ENCODE data around the gene HBP1.
"Not testable (repeated sequence)": the region's sequence is repeated elsewhere in the genome, so short reads cannot be mapped to it uniquely, and the experiment has no call there.

The HBP1 gene

DNA sequence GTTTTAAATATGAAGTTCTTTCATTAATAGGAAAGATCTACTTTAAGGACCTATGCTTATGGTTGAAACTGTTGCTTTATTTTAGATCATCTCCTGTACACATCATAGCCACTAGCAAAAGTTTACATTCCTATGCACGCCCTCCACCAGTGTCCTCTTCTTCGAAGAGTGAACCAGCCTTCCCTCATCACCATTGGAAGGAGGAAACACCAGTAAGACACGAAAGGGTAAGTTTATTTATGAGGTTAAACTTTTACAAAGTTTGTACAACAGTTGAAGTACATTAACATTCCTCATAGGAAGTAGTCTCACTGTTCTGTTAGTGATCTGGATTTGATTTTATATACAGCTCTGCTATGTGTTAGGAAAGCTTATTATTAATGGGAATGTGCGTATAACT is 16.9 kb downstream of the HBP1 start:
- DNase-seq (ENCODE audit: low read depth in 2 of 2), result no peak

DNA sequence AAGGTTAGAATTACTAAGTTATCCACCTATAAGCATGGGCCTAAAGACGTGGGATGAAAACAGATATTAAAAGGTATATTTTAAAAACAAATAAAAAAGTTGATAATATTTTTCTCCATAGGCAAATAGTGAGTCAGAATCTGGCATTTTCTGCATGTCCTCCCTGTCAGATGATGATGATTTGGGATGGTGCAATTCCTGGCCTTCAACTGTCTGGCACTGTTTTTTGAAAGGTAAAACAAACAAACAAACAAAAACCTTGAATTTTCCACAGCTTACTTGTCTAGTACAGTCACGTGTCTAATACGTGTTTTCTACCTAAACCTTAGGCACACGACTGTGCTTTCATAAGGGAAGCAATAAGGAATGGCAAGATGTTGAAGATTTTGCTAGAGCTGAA is 17.4 kb downstream of the HBP1 start:
- DNase-seq (ENCODE audit: low read depth in 2 of 2), result no peak

DNA sequence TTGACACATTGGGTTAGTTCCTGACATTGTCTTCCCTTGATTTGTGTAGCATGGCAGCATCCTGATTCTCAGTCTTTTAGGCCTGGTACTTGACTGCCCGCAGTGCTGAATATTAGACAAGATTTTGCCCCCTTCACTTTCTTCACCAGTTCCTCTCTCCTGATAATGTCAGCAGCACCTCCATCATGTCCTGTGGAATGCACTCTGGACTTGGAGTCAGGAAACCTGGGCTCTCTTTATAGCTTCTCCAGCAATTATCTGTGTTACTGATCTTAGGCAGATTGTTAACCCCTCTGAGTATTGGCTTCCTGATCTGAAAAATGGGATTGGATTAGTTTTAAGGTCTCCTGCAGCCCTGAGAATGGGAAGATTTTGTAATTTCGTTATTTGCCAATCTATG is 19.0 kb downstream of the HBP1 start:
- DNase-seq (ENCODE audit: low read depth in 2 of 2), result no peak

DNA sequence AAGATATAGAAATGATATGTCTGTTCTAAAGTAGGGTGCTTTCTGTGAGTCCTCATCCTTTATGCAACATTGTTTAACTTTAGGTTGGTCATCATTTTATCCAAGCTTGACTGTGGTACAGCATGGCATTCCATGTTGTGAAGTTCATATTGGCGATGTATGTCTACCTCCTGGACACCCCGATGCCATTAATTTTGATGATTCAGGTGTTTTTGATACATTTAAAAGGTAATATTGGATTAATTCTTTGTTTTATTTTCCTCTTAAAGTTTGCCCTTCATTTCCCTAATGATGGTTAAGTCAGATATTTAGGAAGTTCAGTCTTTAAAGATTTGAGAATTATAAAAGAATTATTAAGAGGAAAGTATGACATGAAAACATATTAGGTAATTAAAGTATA is 21.3 kb downstream of the HBP1 start:
- no peak for DNase-seq (ENCODE audit: low read depth in 2 of 2)

DNA sequence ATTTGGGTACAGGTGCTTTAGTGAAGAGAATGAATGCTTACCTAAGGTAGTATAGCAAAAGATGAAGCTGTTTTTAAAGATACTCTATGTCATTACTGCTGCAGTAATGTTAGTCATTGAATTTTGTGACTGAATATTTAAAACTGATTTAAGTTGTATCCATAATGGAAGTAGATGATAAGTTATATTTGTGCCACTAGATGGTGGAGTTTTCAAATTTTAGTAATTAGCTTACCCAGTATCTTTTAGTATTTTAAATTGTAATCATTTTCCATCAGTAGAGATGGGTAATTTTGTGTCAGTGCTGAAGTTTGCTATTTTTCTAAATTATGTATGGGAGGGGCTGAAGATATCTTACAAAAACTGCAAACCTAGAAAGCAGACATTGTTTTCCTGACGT is 25.2 kb downstream of the HBP1 start:
- no peak for DNase-seq (ENCODE audit: low read depth in 2 of 2)

DNA sequence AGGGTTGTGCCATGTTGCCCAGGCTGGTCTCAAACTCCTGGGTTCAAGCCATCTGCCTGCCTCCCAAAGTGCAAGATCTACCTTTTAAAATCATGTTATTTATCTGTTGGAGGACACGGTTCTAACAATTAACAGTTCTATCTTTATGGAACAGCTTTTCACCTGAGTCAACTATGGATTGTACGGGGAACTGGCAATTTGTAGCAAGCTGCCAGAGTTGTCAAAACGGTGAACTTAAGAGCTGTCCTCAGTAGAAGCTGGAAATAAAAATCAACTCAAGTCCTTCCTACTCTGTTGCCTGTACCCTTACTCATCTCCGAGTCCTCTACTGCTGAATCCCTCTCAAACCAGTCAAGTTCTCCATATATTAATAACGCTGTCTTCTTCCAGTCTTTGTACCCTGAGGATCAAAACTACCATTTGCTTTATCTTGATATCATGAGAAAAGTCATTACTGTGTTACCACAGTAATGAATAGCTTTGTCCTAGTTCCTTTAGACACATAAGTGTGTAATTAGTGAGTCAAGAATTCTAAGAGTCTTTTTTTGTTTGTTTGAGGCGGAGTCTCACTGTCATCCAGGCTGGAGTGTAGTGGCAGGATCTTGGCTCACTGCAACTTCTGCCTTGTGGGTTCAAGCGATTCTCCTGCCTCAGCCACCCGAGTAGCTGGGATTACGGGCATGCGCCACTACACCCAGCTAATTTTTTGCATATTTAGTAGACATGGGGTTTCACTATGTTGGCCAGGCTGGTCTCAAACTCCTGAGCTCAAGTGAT is 28.2 kb downstream of the HBP1 start:
- no peak for DNase-seq (ENCODE audit: low read depth in 2 of 2)

DNA sequence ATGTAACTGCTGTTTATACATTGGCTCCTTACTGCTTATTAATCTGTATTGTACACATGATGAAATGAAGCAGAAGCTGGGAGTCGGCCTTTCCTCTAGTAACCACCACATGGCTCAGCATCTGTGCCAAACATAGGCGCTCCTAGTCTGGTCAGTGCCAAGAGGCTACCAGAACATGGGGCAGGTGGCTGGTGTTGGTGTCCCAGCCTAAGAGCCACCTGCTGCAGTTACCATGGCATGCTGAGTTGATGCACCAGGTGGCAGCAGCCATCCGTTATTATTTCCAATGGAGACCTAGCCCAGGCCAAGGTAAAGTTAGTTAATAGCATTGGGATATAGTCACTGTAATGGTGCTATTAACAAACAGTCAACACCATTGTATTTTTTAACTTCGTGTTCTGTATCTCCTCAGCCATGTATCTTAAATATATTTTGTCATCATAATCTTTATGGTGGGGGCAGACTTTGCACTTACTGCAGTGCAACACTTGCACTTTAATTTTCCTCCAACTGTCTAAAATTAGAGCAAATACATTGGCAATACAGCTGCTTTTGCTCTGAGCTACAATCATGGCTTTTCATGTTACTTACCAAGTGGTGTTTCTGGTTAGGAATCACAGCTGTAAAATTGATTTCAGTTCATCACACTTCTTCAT is 33.1 kb downstream of the HBP1 start:
- no peak for DNase-seq (ENCODE audit: low read depth in 2 of 2)

DNA sequence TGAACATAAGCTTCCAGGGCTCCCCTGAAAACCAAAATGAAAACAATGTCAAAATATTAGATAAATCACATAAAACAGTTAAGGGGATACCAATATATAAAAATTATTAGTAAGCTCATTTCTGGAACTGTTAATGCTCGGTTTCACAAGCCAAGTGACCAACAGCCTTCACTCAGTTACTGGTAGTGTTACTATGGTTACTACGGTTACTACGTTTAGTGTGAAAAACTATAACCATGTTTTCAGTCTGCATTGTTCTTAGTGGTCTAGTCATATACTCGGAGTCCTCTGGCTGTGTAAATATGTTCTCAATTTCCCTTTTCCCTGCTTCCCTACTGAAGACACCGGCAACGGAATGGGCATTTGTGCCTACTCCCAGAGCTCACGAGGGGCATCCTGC is 34.8 kb downstream of the HBP1 start:
- DNase-seq (ENCODE audit: low read depth in 2 of 2), result no peak

DNA sequence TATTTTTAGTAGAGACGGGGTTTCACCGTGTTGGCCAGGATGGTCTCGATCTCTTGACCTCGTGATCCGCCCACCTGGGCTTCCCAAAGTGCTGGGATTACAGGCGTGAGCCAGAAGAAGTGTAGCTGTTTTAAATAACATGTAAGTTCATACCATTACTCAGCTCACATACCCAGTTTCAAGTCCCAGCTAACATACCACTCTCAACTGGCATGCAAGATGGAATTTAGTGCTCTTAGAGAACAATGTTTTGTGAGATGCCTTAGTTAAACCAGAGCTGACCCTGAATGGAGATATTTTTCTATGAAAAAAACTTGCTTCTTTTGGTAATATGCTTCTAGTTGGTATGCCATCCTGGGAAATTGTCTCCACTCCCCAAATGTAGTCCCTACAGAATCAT is 37.3 kb downstream of the HBP1 start:
- DNase-seq (ENCODE audit: low read depth in 2 of 2), result no peak

DNA sequence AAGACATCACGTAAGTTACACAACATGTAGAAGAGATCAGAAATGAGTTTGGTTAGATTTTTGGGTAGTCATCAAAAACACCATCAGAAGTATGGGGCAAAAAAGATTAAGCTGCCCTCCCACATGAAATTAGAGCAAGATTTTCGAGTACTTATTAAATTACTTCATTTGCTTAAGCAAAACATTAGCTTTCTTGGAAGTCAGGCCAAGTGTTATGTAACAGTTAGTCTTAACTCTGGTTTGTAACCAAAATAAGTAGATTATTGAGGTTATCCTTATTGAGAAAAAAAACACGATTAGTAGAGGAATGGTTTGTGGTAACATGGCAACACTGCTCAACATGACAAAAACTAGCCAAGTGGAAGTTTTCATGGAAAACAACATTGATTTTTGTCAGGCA is 37.9 kb downstream of the HBP1 start:
- DNase-seq (ENCODE audit: low read depth in 2 of 2), result no peak

DNA sequence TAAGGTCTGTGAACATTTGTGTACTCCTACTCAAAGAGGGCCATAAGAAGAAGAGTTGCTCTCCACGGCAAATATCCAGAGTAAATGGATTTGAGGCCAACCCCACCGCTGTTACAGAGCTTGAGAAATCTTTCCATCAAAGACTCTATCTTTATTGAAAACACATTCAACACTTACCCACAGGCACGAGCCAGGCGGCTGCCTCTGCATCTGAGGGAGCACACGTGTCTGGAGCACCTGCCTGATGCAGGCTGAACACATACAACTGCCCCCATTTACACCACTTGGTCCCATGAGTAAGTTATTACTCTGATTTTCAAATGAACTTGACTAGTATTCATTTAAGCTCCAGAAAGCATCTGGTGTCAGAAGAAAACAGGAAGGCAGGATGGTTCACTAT is 38.7 kb downstream of the HBP1 start:
- DNase-seq (ENCODE audit: low read depth in 2 of 2), result no peak

DNA sequence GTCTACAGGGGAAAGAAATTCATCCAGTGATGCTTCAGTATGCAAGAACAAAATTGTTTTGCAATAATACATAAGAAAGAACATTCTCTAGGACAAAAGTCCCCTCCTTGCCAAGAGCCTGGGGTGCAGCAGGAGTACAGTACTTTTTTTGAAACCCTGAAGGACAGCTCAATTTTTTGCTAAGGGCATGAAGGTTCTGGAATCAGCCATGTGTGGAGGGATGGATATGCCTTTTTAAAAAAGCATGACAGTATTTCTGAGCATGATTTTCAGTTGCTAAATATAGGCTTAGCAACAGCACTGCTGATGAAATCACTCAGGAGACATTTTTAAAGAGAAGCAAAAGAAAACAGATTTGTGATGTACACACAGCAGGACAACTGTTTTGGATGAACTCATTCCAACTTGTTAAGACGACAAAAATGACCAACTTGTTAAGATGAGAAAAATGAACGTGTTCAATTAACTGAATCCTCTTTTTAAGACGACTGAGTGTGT is 39.3 kb downstream of the HBP1 start:
- DNase-seq (ENCODE audit: low read depth in 2 of 2), result no peak

DNA sequence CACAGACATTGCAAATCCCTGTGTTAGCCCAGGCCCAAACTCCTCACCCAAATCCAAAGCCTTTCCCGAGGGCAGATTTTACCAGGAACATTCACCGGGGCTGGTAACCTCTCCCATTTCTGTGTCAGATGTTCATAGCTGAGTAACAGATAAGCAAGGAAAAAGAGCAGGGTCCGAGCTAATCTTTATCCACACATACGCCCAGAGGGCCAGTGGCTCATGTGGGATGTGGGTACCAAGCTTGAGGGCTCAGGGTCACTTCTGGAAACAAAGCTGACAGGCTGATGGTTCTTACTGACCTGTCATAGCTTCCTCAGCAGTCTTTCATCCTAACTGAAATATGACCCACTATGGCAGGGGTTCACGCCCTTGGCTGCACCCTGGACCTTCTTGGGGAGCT is 39.8 kb downstream of the HBP1 start:
- no peak for DNase-seq (ENCODE audit: low read depth in 2 of 2)

DNA sequence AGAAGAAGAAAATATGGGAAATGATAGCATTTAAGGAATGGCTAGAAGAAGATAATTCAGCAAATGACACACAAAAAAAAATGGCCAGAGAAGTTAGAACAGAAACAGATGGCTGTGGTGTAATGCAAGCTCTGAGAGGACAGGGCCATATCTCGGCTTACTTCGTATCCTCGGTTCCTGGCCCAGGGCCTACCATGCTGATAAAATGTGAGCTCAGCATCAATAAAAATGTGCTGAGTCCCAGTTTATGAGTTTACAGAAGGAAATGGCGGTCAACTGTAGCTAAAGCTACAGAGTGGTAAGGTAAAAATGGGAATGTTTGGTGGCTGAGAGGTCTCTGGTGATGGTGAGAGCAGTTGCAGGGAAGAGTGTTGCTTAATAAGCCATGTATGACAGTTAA is 40.8 kb downstream of the HBP1 start:
- DNase-seq (ENCODE audit: low read depth in 2 of 2), result no peak

DNA sequence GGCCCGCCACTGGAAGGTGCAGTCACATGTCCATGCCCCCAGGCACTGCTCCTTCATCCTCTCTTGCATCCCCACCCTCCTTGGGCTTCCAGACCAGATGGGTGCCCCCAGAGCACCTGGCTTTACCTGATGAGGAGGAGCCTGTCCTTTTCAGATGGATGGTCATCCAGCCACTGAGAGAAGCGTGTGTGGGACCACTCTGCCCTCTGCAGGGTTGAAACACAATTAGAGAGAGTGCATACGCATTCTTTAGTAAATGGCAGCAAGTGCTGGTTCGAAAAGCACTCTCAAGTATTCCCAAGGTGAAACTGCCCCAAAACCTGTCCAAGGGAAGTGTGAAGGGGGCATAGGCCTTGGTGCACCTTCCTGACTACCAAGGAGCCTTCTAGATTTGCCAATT is 41.6 kb downstream of the HBP1 start:
- DNase-seq (ENCODE audit: low read depth in 2 of 2), result no peak

DNA sequence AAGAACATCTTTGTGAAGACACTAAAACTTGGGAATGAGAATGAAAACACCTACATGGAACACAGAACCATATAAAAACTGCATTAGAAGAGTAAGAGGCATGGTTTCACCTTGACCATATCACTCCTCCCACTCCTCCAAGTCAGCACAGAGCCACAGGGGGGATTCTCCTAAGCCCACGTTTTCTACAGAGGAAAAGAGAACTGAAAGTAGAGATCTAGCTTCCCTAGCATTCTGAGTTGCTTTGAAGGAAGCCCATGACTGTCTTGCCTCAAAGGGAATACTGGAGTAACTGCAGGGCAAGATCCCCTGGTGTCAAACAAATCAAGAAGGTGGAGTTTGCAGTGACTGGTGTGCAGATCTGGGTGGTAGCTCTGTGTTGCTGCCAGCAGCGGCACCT is 43.9 kb downstream of the HBP1 start:
- no peak for DNase-seq (ENCODE audit: low read depth in 2 of 2)

DNA sequence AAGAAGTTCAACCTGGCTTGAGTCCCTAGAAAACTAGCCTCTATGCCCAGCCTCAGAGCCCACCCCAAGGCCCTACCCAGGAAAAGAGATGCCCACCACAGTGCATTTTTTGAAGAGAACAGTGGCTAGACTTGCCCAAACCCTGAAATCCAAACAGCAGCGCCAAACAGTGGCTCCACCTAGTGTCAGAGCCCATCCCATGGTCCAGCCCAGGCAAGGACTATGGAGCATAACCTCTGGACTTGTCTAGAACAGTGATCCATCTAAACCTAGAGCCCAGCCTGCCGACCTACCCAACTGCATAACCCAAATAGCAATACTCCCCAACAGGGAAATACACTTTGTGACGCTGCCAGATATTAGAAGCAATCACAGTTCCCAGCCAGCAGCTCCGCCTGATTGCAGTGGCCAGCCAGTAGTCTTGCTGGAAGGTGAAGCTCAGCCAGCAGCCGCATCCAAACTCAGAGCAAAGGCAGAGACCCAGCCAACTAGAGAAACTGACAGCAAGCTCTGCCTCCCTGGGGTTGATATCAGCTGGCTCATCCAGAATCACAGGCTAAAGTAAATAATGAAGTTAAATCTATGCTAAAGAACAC is 44.5 kb downstream of the HBP1 start:
- no peak for DNase-seq (ENCODE audit: low read depth in 2 of 2)

DNA sequence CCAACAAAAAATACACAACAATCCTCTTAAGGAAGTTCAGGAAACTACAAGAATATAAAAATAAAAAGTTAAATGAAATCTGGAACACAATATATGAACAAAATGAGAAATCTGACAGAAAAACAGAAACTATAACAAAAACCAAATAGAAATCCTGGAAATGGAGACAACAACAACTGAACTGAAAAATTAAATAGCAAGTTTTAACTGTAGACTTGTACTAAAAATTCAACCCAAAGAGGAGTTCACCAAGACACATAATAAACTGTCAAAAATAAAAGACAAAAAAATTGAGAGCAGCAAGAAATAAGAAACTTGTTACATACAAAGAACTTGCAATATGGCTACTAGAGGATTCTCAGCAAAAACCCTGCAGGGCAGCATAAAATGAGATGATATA is 45.1 kb downstream of the HBP1 start:
- DNase-seq (ENCODE audit: low read depth in 2 of 2), result no peak

DNA sequence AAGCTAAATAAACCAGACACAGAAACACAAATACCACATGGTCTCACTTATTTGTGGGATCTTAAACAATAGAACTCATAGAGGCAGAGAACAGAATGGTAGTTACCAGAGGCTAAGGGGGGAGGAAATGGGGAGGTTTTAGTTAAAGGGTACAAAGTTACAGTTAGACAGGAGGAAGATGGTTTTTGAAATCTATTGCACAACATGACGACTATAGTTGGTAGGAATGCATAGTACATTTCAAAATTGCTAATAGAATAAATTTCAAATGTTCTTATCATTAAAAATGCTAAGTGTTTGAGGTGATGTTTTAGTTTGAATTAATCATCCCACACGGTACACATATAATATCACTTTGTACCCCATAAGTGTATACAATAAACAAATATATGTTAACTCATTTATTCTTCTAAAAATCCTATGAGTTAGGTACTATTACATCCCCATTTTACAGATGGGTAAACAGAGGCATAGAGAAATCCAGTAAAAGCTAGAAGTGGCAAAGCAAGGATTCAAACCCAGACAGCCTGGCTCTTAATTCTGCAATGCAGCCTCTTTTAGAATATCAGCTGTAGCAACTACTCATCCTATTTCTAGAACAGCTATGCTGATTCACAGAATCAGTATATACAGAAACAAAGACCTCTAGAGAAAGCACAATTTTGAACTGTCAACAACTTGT is 50.9 kb downstream of the HBP1 start:
- DNase-seq (ENCODE audit: low read depth in 2 of 2), result no peak

DNA sequence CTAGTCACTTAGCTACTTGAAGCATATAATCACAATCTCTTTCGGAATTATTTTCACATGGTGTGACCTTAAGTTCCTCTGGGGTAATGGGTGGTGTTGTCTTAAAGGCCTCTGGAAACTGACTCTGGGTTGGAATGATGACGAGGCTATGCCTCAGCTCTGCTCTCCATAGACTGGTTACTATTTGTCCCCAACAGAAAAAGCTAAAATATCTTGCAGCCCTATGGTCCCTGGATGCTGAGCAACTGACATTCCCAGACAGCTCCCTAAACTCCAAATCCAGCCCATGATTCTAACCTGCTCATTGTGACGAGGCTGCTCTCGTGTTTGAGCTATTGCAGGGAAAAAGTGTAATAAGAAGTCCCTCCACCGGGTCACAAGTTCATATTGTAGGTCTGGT is 51.6 kb downstream of the HBP1 start:
- no peak for DNase-seq (ENCODE audit: low read depth in 2 of 2)

DNA sequence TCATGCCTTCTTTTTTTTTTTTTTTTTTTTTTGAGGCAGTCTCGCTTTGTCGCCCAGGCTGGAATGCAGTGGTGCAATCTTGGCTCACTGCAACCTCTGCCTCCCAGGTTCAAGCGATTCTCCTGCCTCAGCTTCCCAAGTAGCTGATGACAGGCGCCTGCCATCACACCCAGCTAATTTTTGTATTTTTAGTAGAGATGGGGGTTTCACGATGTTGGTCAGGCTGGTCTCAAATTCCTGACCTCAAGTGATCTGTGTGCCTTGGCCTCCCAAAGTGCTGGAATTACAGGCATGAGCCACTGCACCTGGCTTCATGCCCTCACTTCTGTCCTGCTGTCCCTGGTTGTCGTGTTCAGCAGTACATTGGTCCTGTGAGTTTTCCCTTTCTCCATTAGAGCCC is 52.0 kb downstream of the HBP1 start:
- not testable (repeated sequence) for DNase-seq (ENCODE audit: low read depth in 2 of 2)

DNA sequence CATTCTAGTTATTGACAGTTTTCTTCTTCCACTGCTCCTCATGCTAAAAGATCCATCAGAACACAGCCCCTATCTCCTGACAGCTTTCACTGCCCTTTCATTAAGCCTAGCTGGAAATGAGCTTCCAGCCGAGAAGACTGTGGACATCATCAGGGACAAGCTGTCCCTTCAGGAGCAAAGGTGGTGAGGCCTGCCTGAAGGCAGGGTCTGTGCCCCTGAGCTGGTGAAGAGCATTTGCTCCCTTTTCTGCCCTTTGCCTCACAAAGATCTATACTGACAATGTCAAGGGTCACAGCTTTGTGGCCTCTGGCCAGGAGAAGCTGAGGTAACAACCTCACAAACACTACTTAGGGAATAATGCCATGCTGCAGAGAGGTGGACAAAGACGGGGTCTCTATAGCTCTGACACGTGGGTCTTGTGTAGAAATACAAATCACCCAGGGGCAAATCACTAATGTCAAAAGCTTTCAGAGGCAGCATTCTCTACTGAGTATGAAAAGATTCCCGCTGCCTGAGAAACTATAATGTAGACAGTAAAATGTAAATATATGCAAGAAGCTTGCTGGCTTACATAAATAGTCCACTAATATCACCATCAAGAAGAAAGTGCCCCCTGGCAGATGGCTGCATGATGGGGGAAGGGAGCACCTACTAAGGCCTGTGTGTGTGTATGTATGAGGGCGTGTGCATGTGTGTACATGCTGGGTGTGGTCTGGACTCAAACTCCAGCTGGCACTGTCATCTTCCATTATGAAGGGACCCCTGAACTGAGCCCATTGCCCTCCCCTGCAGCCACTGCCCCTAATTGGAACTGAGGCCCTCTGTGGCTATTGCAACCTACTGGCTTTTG is 55.8 kb downstream of the HBP1 start:
- no peak for DNase-seq (ENCODE audit: low read depth in 2 of 2)
